Duodenal mucosa (tissue), 2 donors: ENCODE results near the gene ST8SIA5.

Source experiments
- H3K27ac ChIP-seq: one replicate; pipeline ENCODE4 v1.7.0; 2013; ENCODE audit warnings: low read depth, low read length
- H3K27me3 ChIP-seq, 2 donors: one replicate each; pipeline ENCODE4 v1.7.0; 2013; ENCODE audit warnings: low read length in 2 of 2, control low read depth in 1 of 2; ENCODE audit not compliant: insufficient read depth in 2 of 2, control insufficient read depth in 1 of 2
- H3K36me3 ChIP-seq, 2 donors: one replicate each; pipeline ENCODE4 v1.7.0; 2013; ENCODE audit warnings: low read length in 2 of 2, control low read depth in 1 of 2; ENCODE audit not compliant: insufficient read depth in 2 of 2, control insufficient read depth in 1 of 2
- H3K4me1 ChIP-seq, 2 donors: one replicate each; pipeline ENCODE4 v1.7.0; 2013; ENCODE audit warnings: low read length in 2 of 2, control low read depth in 1 of 2; ENCODE audit not compliant: insufficient read depth in 2 of 2, control insufficient read depth in 1 of 2
- H3K4me3 ChIP-seq, 2 donors: one replicate each; pipeline ENCODE4 v1.7.0; 2013; ENCODE audit warnings: low read length in 2 of 2, low read depth in 1 of 2
- H3K9ac ChIP-seq, 2 donors: one replicate each; pipeline ENCODE4 v1.7.0; 2013; ENCODE audit warnings: low read length in 2 of 2, low read depth in 1 of 2
- H3K9me3 ChIP-seq, 2 donors: one replicate each; pipeline ENCODE4 v1.7.0; 2013; ENCODE audit warnings: low read length in 2 of 2, control low read depth in 1 of 2; ENCODE audit not compliant: control insufficient read depth in 1 of 2

Gene ST8SIA5

DNA sequence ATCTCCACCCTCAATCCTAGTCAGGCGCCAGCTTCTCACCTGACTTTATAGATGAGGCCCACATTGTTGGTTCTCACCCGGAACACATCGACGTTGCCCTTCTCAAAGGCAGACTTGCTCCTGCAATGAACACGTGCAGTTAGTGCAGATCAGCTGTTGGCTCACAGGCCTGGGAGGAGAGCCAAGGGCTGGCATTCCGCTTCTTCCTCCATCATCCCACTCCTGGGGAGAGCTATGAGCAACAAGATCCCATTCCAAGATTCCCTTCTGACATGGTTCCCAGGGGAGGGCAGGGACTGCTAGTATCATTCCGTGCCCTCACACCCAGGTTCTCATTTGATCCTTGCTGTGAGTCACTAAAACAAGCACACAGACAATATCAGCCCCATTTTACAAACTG is 114.9 kb downstream of the ST8SIA5 start:
- H3K9me3 ChIP-seq = no peaks in the 10 kb centered on the region
- H3K9ac ChIP-seq = no peak overlapping the region
- no peaks in the 10 kb centered on the region for H3K27me3 ChIP-seq
- no peaks in the 10 kb centered on the region for H3K36me3 ChIP-seq
- no peaks in the 10 kb centered on the region for H3K4me1 ChIP-seq
- H3K27ac ChIP-seq = no peak overlapping the region
- H3K4me3 ChIP-seq = no peak overlapping the region

- Histone ChIP-seq H3K27ac (no peak overlapping the region), H3K9ac (no peak overlapping the region), H3K4me3 (no peak overlapping the region), H3K36me3 (no peaks in the 10 kb centered on the region), H3K27me3 (no peaks in the 10 kb centered on the region), H3K4me1 (no peaks in the 10 kb centered on the region), H3K9me3 (no peaks in the 10 kb centered on the region)
Observed at GRCh38 chr18:46639386-46639785, 117.5 kb downstream of the ST8SIA5 start.

GRCh38 chr18:46636040-46636630 is 120.7 kb downstream of the ST8SIA5 start:
- Histone ChIP-seq H3K27ac (no peak overlapping the region), H3K4me3 (no peak overlapping the region), H3K4me1 (no peaks in the 10 kb centered on the region), H3K9ac (no peak overlapping the region), H3K36me3 (no peaks in the 10 kb centered on the region), H3K27me3 (no peaks in the 10 kb centered on the region), H3K9me3 (no peaks in the 10 kb centered on the region)

DNA sequence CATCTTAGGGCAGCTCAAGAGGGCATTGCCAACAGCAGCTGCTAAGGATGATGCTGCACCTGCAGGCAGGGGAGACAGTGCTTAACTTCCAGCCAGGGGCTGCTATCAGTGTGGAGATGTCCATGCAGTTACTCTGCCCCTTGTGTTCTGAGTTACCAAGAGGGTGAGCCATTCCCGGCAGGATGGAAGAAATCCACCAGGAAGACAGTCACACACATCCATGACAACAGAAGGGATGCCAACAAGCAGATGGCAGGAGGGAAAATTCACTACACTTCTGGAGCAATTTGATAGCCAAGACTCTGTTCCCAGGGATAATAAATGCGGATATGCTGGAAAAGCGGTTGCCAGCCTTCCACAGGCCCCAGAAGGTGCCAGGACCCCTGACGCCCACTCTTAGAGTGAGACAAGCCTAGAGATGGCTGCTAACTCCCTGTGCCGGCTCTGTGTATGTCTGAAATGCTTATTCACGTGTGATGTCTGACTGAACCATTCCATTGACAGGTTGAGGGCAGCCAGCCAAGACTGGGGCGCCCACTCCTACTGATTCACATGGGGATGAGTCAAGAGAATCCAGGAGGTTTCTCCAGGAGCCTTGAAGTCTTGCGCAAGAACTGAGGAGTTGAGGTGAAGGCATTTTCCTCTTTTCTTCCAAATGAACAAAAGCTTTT is 124.3 kb downstream of the ST8SIA5 start:
- H3K9me3 ChIP-seq = no peaks in the 10 kb centered on the region
- no peak overlapping the region for H3K27ac ChIP-seq

GRCh38 chr18:46630991-46631390 is 125.9 kb downstream of the ST8SIA5 start:
- no peaks in the 10 kb centered on the region for H3K27me3 ChIP-seq
- H3K9ac ChIP-seq = no peak overlapping the region
- H3K9me3 ChIP-seq = no peaks in the 10 kb centered on the region
- H3K36me3 ChIP-seq = no peaks in the 10 kb centered on the region
- H3K4me3 ChIP-seq = no peak overlapping the region
- no peak overlapping the region for H3K27ac ChIP-seq
- H3K4me1 ChIP-seq = no peaks in the 10 kb centered on the region

More for the DNA sequence above, 124.3 kb downstream of the ST8SIA5 start:
- H3K36me3 ChIP-seq = no peaks in the 10 kb centered on the region
- no peaks in the 10 kb centered on the region for H3K27me3 ChIP-seq
- no peak overlapping the region for H3K9ac ChIP-seq
- H3K4me3 ChIP-seq = no peak overlapping the region
- no peaks in the 10 kb centered on the region for H3K4me1 ChIP-seq

GRCh38 chr18:46630160-46630559 is 126.7 kb downstream of the ST8SIA5 start:
- Histone ChIP-seq H3K9ac (no peak overlapping the region), H3K4me3 (no peak overlapping the region), H3K27ac (no peak overlapping the region), H3K4me1 (no peaks in the 10 kb centered on the region), H3K27me3 (no peaks in the 10 kb centered on the region), H3K9me3 (no peaks in the 10 kb centered on the region), H3K36me3 (no peaks in the 10 kb centered on the region)

- Histone ChIP-seq H3K36me3 (no peaks in the 10 kb centered on the region), H3K27me3 (no peaks in the 10 kb centered on the region), H3K9me3 (no peaks in the 10 kb centered on the region), H3K4me3 (no peak overlapping the region), H3K4me1 (no peaks in the 10 kb centered on the region), H3K9ac (no peak overlapping the region), H3K27ac (no peak overlapping the region)
Observed at GRCh38 chr18:46629361-46629760, 127.5 kb downstream of the ST8SIA5 start.

DNA sequence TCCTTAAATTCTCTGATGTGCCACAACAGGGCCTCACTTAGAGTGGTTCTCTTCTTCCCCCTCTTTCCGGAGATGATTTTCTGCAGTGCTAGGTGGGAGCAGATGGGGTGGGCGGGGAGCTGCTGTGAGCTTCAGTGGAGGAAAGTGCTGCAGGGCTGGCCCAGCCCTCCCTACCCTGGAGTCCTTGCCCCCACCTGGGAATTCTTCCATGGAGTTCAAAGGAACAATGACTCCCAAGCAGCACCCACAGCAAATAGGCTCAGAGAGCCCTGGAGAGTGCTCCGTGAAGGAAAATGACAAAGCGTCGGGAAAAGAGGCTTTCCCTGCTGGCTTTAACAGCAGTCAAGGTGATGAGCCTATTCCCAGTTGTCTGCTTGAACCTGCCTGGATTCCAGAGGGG is 128.6 kb downstream of the ST8SIA5 start:
- Histone ChIP-seq H3K9me3 (no peaks in the 10 kb centered on the region), H3K9ac (no peak overlapping the region), H3K27me3 (no peaks in the 10 kb centered on the region), H3K4me3 (no peak overlapping the region), H3K27ac (no peak overlapping the region), H3K4me1 (no peaks in the 10 kb centered on the region), H3K36me3 (no peaks in the 10 kb centered on the region)

- Histone ChIP-seq H3K4me3 (no peak overlapping the region), H3K36me3 (no peaks in the 10 kb centered on the region), H3K27me3 (no peaks in the 10 kb centered on the region), H3K9ac (no peak overlapping the region), H3K27ac (no peak overlapping the region), H3K9me3 (no peaks in the 10 kb centered on the region), H3K4me1 (no peaks in the 10 kb centered on the region)
Observed at GRCh38 chr18:46627136-46627535, 129.7 kb downstream of the ST8SIA5 start.

- no peak overlapping the region for H3K4me3 ChIP-seq
- no peaks in the 10 kb centered on the region for H3K4me1 ChIP-seq
- H3K9ac ChIP-seq = no peak overlapping the region
- H3K27ac ChIP-seq = no peak overlapping the region
- H3K27me3 ChIP-seq = no peaks in the 10 kb centered on the region
- no peaks in the 10 kb centered on the region for H3K36me3 ChIP-seq
- H3K9me3 ChIP-seq = no peaks in the 10 kb centered on the region
Observed at GRCh38 chr18:46625069-46625468, 131.8 kb downstream of the ST8SIA5 start.
